Measurements from ENCODE around the gene CDHR2. TPM values are rescaled to one million over a fixed set of nuclear protein-coding genes. Genes with fewer than 3 reads are reported as not detected.

Gene CDHR2
- total RNA-seq, 4 donors from 2014 or later, result 0.15 to 0.19 (median 0.15) TPM; not detected in 1

- intact Hi-C loops (cut with DNase I; ENCODE audit: low total_unique reads), result no loop called here
- no peak for TF ChIP-seq CTCF (IDR thresholded peaks at IDR 0.05)
- no peak for TF ChIP-seq POLR2A (IDR thresholded peaks at IDR 0.05)
- no peak overlapping the region for H3K4me3 ChIP-seq (ENCODE audit: low read depth, poor library complexity, severe bottlenecking)
- peak in 1 of 2 donors; percentile 9 for DNase-seq (ENCODE audit: low spot score in 2 of 2)
- WGBS, 2 donors, result 87 to 89% methylated on average over 12 of the region's 12 CpGs
Observed at GRCh38 chr5:176513788-176514187, 35.4 kb upstream of the CDHR2 start.

- 77 to 79% methylated on average over 11 of the region's 11 CpGs for WGBS, 2 donors
- intact Hi-C loops (cut with DNase I; ENCODE audit: low total_unique reads), result no loop called here
- TF ChIP-seq CTCF (IDR thresholded peaks at IDR 0.05) (no peak), POLR2A (IDR thresholded peaks at IDR 0.05) (no peak)
- DNase-seq (ENCODE audit: low spot score in 2 of 2), result peak in 1 of 2 donors; percentile 23
- H3K4me3 ChIP-seq (ENCODE audit: low read depth, poor library complexity, severe bottlenecking), result no peak overlapping the region
Observed at GRCh38 chr5:176514244-176514950, 34.7 kb upstream of the CDHR2 start.

- intact Hi-C loops (cut with DNase I; ENCODE audit: low total_unique reads), result no loop called here
- 84 to 91% methylated on average over 4 of the region's 4 CpGs for WGBS, 2 donors
- no peak overlapping the region for H3K4me3 ChIP-seq (ENCODE audit: low read depth, poor library complexity, severe bottlenecking)
- TF ChIP-seq CTCF (IDR thresholded peaks at IDR 0.05) (no peak), POLR2A (IDR thresholded peaks at IDR 0.05) (no peak)
- DNase-seq (ENCODE audit: low spot score in 2 of 2), result no peak
Observed at GRCh38 chr5:176515396-176515795, 33.7 kb upstream of the CDHR2 start.

GRCh38 chr5:176517053-176517661 lies 32.0 kb upstream of the CDHR2 start:
- TF ChIP-seq POLR2A (IDR thresholded peaks at IDR 0.05), result no peak
- TF ChIP-seq CTCF (IDR thresholded peaks at IDR 0.05), result no peak
- intact Hi-C loops (cut with DNase I; ENCODE audit: low total_unique reads), result no loop called here
- no peak overlapping the region for H3K4me3 ChIP-seq (ENCODE audit: low read depth, poor library complexity, severe bottlenecking)
- 81% methylated on average over 7 of the region's 7 CpGs for WGBS, 2 donors
- no peak for DNase-seq (ENCODE audit: low spot score in 2 of 2)

- WGBS, 2 donors, result 69 to 71% methylated on average over 16 of the region's 16 CpGs
- no peak overlapping the region for H3K4me3 ChIP-seq (ENCODE audit: low read depth, poor library complexity, severe bottlenecking)
- intact Hi-C loops (cut with DNase I; ENCODE audit: low total_unique reads), result no loop called here
- no peak for DNase-seq (ENCODE audit: low spot score in 2 of 2)
- no peak for TF ChIP-seq CTCF (IDR thresholded peaks at IDR 0.05)
- TF ChIP-seq POLR2A (IDR thresholded peaks at IDR 0.05), result no peak
Observed at GRCh38 chr5:176519810-176520720, 29.1 kb upstream of the CDHR2 start.

All from lower leg skin (tissue), 4 donors.